ENCODE data around the gene BTN1A1.
"Not testable (repeated sequence)": the region's sequence is repeated elsewhere in the genome, so short reads cannot be mapped to it uniquely, and the experiment has no call there.

BTN1A1 gene

GRCh38 chr6:26500102-26500501 is at the start of gene BTN1A1:
Gene BTN1A1 (plus strand): TSS chr6:26500303. CDS start chr6:26501287, 984 bp downstream.
- no peak for DNase-seq
- intact Hi-C loops (cut with DNase I) = no loop called here

GRCh38 chr6:26452631-26453235 is 47.4 kb upstream of the BTN1A1 start:
- DNase-seq = no peak
- intact Hi-C loops (cut with DNase I) = loop anchor here (10.0 kb wide), 1 partner anchor 72 kb away; no protein-coding TSS in a partner anchor

GRCh38 chr6:26454631-26455030 is 45.5 kb upstream of the BTN1A1 start:
- intact Hi-C loops (cut with DNase I) = loop anchor here (10.0 kb wide), 1 partner anchor 70 kb away; no protein-coding TSS in a partner anchor
- no peak for DNase-seq

GRCh38 chr6:26455357-26455970 is 44.6 kb upstream of the BTN1A1 start:
- intact Hi-C loops (cut with DNase I) = loop anchor here (10.0 kb wide), 1 partner anchor 69 kb away; no protein-coding TSS in a partner anchor
- no peak for DNase-seq

DNA sequence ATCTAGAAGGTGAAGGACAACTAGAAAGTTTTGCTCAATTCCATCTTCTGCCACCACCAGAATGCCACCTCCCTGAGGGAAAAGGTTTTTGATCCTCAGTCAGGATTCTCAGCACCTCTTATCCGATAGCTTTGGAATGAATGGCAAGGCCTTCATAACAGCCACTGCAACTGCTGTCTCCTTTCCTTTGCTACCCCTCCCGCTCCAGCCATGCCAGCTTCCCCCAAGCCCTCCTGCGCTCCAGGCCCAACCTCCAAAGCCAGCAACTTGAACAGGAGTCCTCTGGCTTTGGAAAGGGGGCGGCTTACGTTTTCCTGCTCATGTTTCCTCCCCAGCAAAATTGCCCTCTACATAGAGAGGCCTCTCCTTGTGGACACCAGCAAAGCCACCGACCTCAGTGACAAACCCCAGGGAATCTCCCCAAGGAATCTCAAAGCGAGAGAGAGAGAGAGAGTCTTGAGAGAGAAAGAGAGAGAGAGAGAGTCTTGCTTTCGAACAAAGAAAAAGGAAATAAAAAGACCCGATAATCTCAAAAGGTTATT is 42.8 kb upstream of the BTN1A1 start:
- intact Hi-C loops (cut with DNase I) = loop anchor here (10.0 kb wide), 1 partner anchor 67 kb away; no protein-coding TSS in a partner anchor
- peak in 5 of 10 donors; percentile 15 to 82 (median 22) for DNase-seq

GRCh38 chr6:26457806-26458688 is 42.1 kb upstream of the BTN1A1 start, which contains the start of gene BTN2A1:
Gene BTN2A1 (plus strand): TSS chr6:26457955. CDS start chr6:26458637, 682 bp downstream.
- peak; percentile 63 to 97 (median 77) for DNase-seq
- intact Hi-C loops (cut with DNase I) = loop anchor here (10.0 kb wide), 1 partner anchor 67 kb away; no protein-coding TSS in a partner anchor

DNA sequence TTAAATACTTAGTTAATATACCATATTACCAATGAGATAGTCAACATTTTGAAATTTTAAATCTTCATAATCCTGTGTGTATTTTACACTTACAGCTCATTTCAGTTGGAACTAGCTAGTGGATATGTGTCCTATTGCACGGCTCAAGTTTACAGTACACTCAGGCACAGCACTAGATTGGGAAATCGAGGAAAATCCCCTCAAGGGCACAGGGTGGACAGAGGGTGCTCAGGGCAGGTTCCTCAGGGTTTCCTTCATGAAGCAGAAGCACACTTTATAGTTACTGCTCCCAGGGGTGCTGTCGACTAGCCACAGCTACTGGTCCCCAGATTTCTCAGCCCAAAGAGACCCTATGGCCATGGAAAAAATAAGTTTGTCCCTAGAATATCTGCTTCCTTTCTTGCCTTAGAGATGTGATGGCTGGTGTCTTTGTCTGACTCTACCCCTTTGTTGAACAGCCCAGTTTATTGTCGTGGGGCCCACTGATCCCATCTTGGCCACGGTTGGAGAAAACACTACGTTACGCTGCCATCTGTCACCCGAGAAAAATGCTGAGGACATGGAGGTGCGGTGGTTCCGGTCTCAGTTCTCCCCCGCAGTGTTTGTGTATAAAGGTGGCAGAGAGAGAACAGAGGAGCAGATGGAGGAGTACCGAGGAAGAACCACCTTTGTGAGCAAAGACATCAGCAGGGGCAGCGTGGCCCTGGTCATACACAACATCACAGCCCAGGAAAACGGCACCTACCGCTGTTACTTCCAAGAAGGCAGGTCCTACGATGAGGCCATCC is 40.9 kb upstream of the BTN1A1 start:
- no peak for DNase-seq
- intact Hi-C loops (cut with DNase I) = loop anchor here (10.0 kb wide), 1 partner anchor 66 kb away; no protein-coding TSS in a partner anchor

DNA sequence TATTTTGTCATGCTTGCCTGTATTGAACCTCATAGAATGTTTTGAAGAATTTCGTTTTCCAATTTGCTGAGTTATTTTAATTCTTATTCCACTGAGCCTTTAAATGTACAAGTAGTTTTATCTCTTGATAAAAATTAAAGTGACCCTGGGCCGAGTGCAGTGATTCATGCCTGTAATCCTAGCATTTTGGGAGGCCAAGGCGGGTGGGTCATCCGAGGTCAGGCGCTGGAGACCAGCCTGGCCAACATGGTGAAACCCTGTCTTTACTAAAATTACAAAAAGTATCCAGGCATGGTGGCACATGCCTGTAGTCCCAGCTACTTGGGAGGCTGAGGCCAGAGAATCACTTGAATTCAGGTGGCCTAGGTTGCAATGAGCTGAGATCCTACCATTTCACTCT is 38.8 kb upstream of the BTN1A1 start:
- intact Hi-C loops (cut with DNase I); DNase-seq: not testable (repeated sequence)

- DNase-seq = no peak
- intact Hi-C loops (cut with DNase I) = no loop called here
These were observed 36.1 kb upstream of the BTN1A1 start for GRCh38 chr6:26464014-26464413.

GRCh38 chr6:26464416-26465131 is 35.5 kb upstream of the BTN1A1 start:
- intact Hi-C loops (cut with DNase I) = no loop called here
- DNase-seq = no peak

DNA sequence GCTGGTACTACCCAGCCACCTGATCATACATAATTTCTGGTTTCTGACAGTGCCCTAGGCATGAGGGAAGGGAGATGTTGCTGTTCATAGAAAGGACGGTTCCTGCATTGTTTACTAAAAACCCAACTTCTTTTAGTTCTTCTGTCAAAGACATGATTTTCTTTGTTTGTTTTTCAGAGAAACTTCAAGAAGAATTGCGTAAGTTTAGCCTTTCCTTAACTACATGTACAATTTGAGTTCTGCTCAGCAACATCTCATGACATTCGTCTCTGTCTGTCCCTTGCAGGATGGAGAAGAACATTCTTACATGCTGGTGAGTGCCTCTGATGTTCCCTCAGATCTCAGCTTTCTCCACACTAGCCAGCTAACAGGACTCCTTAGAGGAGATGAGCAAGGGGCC is 34.3 kb upstream of the BTN1A1 start:
- no peak for DNase-seq
- intact Hi-C loops (cut with DNase I) = no loop called here

DNA sequence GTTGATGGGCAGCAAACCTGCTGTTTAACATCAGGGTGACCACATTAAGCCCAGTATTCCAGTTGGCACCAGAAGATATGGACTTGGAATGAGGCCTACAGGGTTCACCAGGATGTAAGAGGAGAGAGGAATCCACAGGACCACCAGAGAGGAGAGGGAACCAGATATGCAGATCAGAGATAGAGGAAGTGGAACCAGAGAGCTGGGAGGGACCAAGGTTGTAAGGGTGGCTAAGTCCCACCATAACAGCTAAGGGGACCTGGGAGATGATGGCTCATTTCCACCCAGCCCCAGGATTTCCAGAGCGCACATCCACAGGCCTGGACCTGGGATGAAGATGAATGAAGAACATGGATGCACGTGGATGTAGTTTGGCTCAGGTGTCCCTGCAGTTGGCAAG is 31.3 kb upstream of the BTN1A1 start:
- no peak for DNase-seq
- intact Hi-C loops (cut with DNase I) = no loop called here

DNA sequence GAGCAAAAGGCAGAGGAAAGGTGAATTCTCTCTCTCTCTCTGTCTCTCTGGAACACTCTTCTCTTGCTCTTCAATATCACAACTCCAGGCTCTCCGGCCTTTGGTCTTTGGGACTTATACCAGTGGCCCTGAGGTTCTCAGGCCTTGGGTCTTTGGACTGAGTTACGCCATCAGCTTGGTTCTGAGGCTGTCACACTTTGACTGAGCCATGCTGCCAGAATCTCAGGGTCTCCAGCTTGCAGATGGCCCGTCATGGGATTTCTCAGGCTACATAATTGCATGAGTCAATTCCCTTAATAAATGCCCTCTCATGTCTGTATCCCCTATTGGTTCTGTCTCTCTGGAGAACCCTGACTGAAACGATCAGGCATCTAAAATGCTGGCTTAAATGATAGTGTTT is 29.5 kb upstream of the BTN1A1 start:
- DNase-seq = no peak

DNA sequence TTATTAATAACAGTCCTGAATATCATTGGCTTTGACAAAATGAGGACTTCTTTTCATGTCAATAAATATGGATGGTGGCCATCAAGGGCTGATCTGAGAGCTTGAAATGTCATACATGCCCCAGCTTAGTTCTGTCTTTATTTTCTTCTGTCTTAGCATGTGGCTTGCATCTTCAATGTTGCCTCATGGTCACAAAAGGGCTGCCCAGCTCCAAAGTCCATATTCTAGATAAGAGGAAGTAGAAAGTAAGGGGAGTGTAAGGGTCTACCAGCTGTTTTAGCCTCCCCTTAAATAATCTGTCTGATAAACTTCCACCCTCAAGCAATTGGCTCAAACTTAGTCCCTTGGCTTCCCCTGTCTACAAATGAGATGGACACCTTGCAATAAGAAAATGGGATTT is 28.1 kb upstream of the BTN1A1 start:
- DNase-seq = no peak
- intact Hi-C loops (cut with DNase I) = no loop called here

More for the DNA sequence above, 29.5 kb upstream of the BTN1A1 start:
- intact Hi-C loops (cut with DNase I) = no loop called here

- DNase-seq = no peak
- intact Hi-C loops (cut with DNase I) = no loop called here
These were observed 27.4 kb upstream of the BTN1A1 start for GRCh38 chr6:26472549-26473290.

DNA sequence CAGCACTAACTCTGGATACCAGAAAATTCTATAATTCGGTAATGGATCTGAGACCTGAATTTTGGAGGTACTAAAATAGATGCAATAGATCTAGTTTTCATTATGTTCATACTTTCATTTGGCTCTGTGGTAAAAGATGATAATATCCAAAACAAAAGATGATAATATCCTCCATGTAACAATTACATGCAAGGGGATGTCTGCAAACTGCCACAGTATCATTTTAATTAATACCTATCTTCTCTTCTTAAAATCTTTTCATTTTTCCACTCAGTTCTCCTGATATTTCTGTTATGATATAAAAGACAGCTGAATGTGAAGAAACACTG is 26.7 kb upstream of the BTN1A1 start:
- no peak for DNase-seq
- intact Hi-C loops (cut with DNase I) = no loop called here

DNA sequence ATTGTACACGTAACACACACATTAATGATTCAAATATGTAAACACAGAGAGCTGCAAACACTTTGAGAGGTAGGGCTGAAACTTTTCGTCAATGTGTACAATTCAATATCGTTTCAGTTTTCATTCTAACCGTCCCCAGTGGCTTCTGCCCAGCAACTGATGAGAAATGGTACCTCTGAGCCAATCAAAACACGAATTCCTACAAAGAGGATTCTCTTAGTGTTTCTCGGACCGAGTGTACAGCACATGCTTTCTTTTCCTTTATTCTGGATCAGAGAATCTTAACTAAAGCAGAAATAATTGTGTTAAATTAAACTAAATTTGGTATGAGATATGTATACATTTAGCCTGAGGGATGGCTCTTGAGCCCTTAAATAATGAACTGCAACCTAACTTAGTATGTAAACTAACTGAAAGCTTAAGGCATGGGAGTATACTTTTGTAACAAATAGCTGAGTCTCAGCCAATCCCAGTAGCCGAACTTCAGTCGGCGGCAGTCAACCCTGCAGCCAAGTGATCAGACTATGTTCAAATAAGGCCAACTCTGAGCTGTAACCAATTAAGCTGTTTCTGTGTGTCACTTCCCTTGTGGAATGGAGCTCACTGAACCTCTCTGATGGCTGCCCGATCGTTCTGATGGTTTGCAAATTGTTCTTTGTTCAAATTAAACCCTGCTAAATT is 26.2 kb upstream of the BTN1A1 start:
- intact Hi-C loops (cut with DNase I) = no loop called here
- peak in 9 of 10 donors; percentile 14 to 92 (median 42) for DNase-seq

- DNase-seq = no peak
- intact Hi-C loops (cut with DNase I) = no loop called here
These were observed 25.6 kb upstream of the BTN1A1 start for GRCh38 chr6:26474439-26474881.

Data from posterior cingulate gyrus (tissue), 11 donors.